Naive thymus-derived CD4-positive, alpha-beta T cell (primary cell): ENCODE results near the gene ATAD1. TPM values are rescaled to one million over a fixed set of nuclear protein-coding genes. Genes with fewer than 3 reads are reported as not detected.
"Not testable (repeated sequence)": the region's sequence is repeated elsewhere in the genome, so short reads cannot be mapped to it uniquely, and the experiment has no call there.

Experiments
- ATAC-seq: fragments of 150-1000 bp; cut with Tn5 transposase; 2 replicates; pipeline ENCODE4 v1.10.0; 2021; ENCODE audit warnings: mild to moderate bottlenecking, moderate library complexity
- CTCF ChIA-PET: fragments of 350-600 bp; sonication (Branson Sonifier 250); formaldehyde crosslinking; loops from one replicate; lab custom pipeline; 2021; ENCODE audit warnings: antibody characterized with exemption; lab: Charles Lee
- POLR2A ChIA-PET: fragments of 350-600 bp; sonication (Branson Sonifier 250); formaldehyde crosslinking; loops from one replicate; lab custom pipeline; 2021; ENCODE audit warnings: antibody characterized with exemption, inconsistent platforms; lab: Charles Lee
- DNase-seq, 9 donors: peaks; one replicate each; pipeline versions ENCODE4 v3.0.0 to v3.0.0-alpha.2; 2020 to 2022; ENCODE audit warnings: mixed read lengths in 1 of 9
- H3K27ac ChIP-seq: one replicate; pipeline ENCODE4 v1.7.0; 2013; ENCODE audit warnings: mild to moderate bottlenecking, low read depth, low read length, moderate library complexity
- H3K27me3 ChIP-seq, 2 donors: one replicate each; pipeline ENCODE4 v1.7.0; 2013; ENCODE audit warnings: low read length in 2 of 2, mild to moderate bottlenecking in 2 of 2, moderate library complexity in 2 of 2; ENCODE audit not compliant: control insufficient read depth in 2 of 2, insufficient read depth in 2 of 2
- H3K36me3 ChIP-seq, 3 experiments: 1 replicate in 2 of 3; 2 replicates in 1 of 3; pipeline ENCODE4 v1.7.0; 2013; ENCODE audit warnings: low read length in 3 of 3, mild to moderate bottlenecking in 3 of 3, moderate library complexity in 1 of 3; ENCODE audit not compliant: insufficient read depth in 3 of 3, control insufficient read depth in 2 of 3
- H3K4me1 ChIP-seq, 2 donors: one replicate each; pipeline ENCODE4 v1.7.0; 2013; ENCODE audit warnings: low read length in 2 of 2, mild to moderate bottlenecking in 2 of 2, moderate library complexity in 1 of 2; ENCODE audit not compliant: control insufficient read depth in 2 of 2, insufficient read depth in 2 of 2
- H3K4me3 ChIP-seq: 2 replicates; pipeline ENCODE4 v1.7.0; 2013; ENCODE audit warnings: mild to moderate bottlenecking, low read length
- H3K9me3 ChIP-seq, 3 experiments: 1 replicate in 2 of 3; 2 replicates in 1 of 3; pipeline ENCODE4 v1.7.0; 2013; ENCODE audit warnings: low read length in 3 of 3; ENCODE audit not compliant: control insufficient read depth in 2 of 3
- H3K27ac Mint-ChIP-seq, 9 donors: one replicate each; pipeline ENCODE4 v1.8.0; 2020 to 2022; ENCODE audit warnings: mixed read lengths in 9 of 9, mild to moderate bottlenecking in 8 of 9, moderate library complexity in 5 of 9, inconsistent platforms in 2 of 9
- H3K27me3 Mint-ChIP-seq, 5 donors: one replicate each; pipeline ENCODE4 v1.8.0; 2021 to 2022; ENCODE audit warnings: mixed read lengths in 5 of 5, mild to moderate bottlenecking in 1 of 5
- H3K36me3 Mint-ChIP-seq, 5 donors: one replicate each; pipeline ENCODE4 v1.8.0; 2020 to 2022; ENCODE audit warnings: mixed read lengths in 5 of 5, mild to moderate bottlenecking in 3 of 5, inconsistent platforms in 1 of 5
- H3K4me1 Mint-ChIP-seq, 7 donors: one replicate each; pipeline ENCODE4 v1.8.0; 2020 to 2022; ENCODE audit warnings: mixed read lengths in 7 of 7, mild to moderate bottlenecking in 3 of 7, inconsistent platforms in 1 of 7
- H3K4me3 Mint-ChIP-seq, 10 donors: one replicate each; pipeline ENCODE4 v1.8.0; 2020 to 2022; ENCODE audit warnings: mild to moderate bottlenecking in 10 of 10, mixed read lengths in 10 of 10, moderate library complexity in 6 of 10, inconsistent platforms in 2 of 10
- H3K9me3 Mint-ChIP-seq, 11 donors: one replicate each; pipeline ENCODE4 v1.8.0; 2020 to 2022; ENCODE audit warnings: mixed read lengths in 11 of 11, mild to moderate bottlenecking in 4 of 11, inconsistent platforms in 1 of 11, moderate library complexity in 1 of 11
- intact Hi-C, 2 donors: fragments of 100-400 bp; cut with micrococcal nuclease; formaldehyde crosslinking; loops; one replicate each; pipeline ENCODE4 v1.15.1; 2023
- polyA plus RNA-seq, 2 donors: library from polyadenylated mRNA; unstranded; fragments of 300-500 nt; fragmentation: Illumina TruSeq; gene quantifications; one replicate each; pipeline ENCODE4 v1.2.3, GENCODE V29; 2021
- total RNA-seq, 6 experiments: library from RNA in 5 of 6; stranded (reverse) in 5 of 6; gene quantifications; 1 replicate in 5 of 6; 2 replicates in 1 of 6; pipeline ENCODE4 v1.2.3 and lab custom pipeline; 2021 to 2026

ATAD1 gene
- total and polyA plus RNA-seq, 7 experiments from 2014 or later: 33.5 to 53.4 (median 38.6) TPM

DNA sequence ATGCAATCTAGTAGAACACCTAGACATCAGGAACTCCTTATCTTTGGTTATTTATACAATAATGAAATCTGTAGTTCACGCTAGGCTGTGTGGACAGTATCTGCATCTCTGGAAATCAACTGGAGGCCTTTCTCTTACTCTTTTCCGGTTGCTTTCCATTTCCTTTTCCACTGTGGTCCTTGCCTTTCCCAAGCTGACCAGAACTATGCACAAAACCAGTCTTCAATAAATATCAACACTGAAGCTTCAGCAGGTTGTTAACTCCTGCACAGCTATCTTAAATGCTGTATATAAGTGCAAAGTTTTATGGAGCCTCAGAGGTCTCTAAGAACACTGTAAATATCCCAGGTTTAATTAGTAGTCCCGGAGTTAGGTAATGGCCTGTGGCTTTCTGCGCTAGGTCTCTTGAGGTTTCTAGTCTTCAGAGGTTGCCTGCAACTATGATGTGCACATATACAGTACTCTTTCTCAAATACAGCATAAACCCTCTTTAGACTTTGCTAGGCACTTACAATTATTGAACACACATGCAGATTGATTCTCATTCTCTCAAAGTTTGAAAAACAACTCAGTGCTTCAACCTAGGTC, 42.9 kb upstream of the ATAD1 start:
- H3K4me3 ChIP-seq: peak overlapping the region; percentile 90
- peak overlapping the region; percentile 75 for H3K27ac ChIP-seq
- peaks cover 0 to 10% (median 0%) of the 10 kb centered on the region in 11 donors for H3K9me3 Mint-ChIP-seq

DNA sequence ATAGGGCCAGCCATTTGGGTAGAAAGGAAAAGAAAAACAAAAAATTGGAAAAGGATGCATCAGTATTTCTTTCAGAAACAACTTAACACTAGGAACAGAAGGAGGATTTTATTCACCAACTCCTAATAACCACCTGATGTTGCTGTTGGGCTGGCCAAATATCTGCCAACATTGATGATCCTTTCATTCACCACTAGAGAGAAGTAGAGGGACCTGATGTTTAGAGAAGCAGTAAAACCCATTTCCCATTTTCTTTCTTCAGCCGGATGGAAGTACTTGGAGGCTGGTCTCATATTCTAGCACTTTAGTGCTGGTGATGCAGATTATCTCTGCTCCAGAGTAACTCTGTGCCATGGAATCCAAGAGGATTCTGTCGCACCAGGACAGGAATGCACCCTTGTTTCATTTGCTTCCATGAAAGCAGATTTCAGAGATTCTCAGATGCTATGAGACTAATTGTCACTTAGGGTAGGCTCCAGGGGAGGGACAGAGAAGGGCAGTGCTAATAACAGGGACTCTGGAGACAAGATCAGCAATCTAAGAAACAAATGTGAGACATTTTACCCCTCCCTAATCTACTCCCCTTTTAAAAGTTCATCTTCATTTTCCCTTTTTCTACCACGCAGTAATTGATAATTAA, 42.2 kb upstream of the ATAD1 start:
- H3K27me3 ChIP-seq: no peaks in the 10 kb centered on the region
- CTCF ChIA-PET: interaction anchor here (0.8 to 8.4 kb wide), 7 partner anchors 231 to 532 kb away, joined by 3 to 108 read pairs (median 17); no protein-coding TSS in a partner anchor
- peaks cover 0 to 7% (median 0%) of the 10 kb centered on the region in 5 donors for H3K36me3 Mint-ChIP-seq
- POLR2A ChIA-PET: interaction anchor here (0.6 to 6.5 kb wide), 6 partner anchors 41 to 1391 kb away, joined by 3 to 104 read pairs (median 20); partner anchors contain the start of genes ATAD1 and LIPA
- DNase-seq (peak in 7 of 9 donors; percentile 49 to 75 (median 66)), ATAC-seq (no peak)
- peaks cover 0 to 10% (median 0%) of the 10 kb centered on the region in 3 experiments for H3K36me3 ChIP-seq
- intact Hi-C loops: loop anchor here (1.0 to 10.0 kb wide), 19 partner anchors 9 to 1442 kb away; partner anchors contain the start of genes GLUD1 (in 2 of the 2), SHLD2 (in 2 of the 2), FAS (in 1 of the 2) and IFIT2 (in 1 of the 2)
- no peak overlapping the region for H3K4me3 ChIP-seq
- no peaks in the 10 kb centered on the region for H3K9me3 ChIP-seq
- peak overlapping the region; percentile 75 for H3K27ac ChIP-seq
- H3K27me3 Mint-ChIP-seq: no peaks in the 10 kb centered on the region
- peaks cover 0 to 10% (median 0%) of the 10 kb centered on the region in 11 donors for H3K9me3 Mint-ChIP-seq
- H3K4me1 ChIP-seq: peaks cover 0 to 16% of the 10 kb centered on the region in 2 donors
- H3K4me1 Mint-ChIP-seq: peaks cover 17 to 29% (median 24%) of the 10 kb centered on the region in 7 donors
- peak overlapping the region; percentile 35 to 98 (median 91) for H3K27ac Mint-ChIP-seq
- H3K4me3 Mint-ChIP-seq: peak overlapping the region; percentile 0 to 99 (median 50)

More for the DNA sequence above, 42.9 kb upstream of the ATAD1 start:
- Mint-ChIP-seq H3K36me3 (peaks cover 0 to 10% (median 0%) of the 10 kb centered on the region in 5 donors), H3K27me3 (no peaks in the 10 kb centered on the region), H3K4me3 (peak overlapping the region; percentile 91 to 100 (median 96)), H3K4me1 (peaks cover 22 to 34% (median 25%) of the 10 kb centered on the region in 7 donors), H3K27ac (peak overlapping the region; percentile 90 to 99 (median 97))
- intact Hi-C loops: loop anchor here (1.0 to 10.0 kb wide), 19 partner anchors 10 to 1441 kb away; partner anchors contain the start of genes GLUD1 (in 2 of the 2), SHLD2 (in 2 of the 2), FAS (in 1 of the 2) and IFIT2 (in 1 of the 2)
- H3K27me3 ChIP-seq: no peaks in the 10 kb centered on the region
- no peaks in the 10 kb centered on the region for H3K9me3 ChIP-seq
- ATAC-seq: no peak
- ChIA-PET CTCF (interaction anchor here (0.8 to 8.4 kb wide), 10 partner anchors 9 to 693 kb away, joined by 3 to 108 read pairs (median 6); no protein-coding TSS in a partner anchor), POLR2A (interaction anchor here (0.6 to 6.5 kb wide), 20 partner anchors 10 to 1391 kb away, joined by 3 to 104 read pairs (median 6); partner anchors contain the start of genes ATAD1, LIPA, RNLS and STAMBPL1)
- DNase-seq: peak in 1 of 9 donors; percentile 5
- peaks cover 0 to 16% of the 10 kb centered on the region in 2 donors for H3K4me1 ChIP-seq
- H3K36me3 ChIP-seq: peaks cover 0 to 10% (median 0%) of the 10 kb centered on the region in 3 experiments

GRCh38 chr10:87855665-87856064, 37.6 kb upstream of the ATAD1 start:
- peak in 1 of 9 donors; percentile 16 for DNase-seq
- H3K36me3 ChIP-seq, H3K27ac ChIP-seq, ATAC-seq, H3K4me3 ChIP-seq, H3K9me3 ChIP-seq, H3K4me3 Mint-ChIP-seq, H3K4me1 ChIP-seq, H3K36me3 Mint-ChIP-seq, intact Hi-C loops, H3K27me3 ChIP-seq, H3K9me3 Mint-ChIP-seq, H3K27me3 Mint-ChIP-seq: not testable (repeated sequence)
- ChIA-PET CTCF (interaction anchor here (0.9 to 8.4 kb wide), 2 partner anchors 253 to 532 kb away, joined by 3 to 108 read pairs; no protein-coding TSS in a partner anchor), POLR2A (interaction anchor here (0.6 to 1.2 kb wide), 2 partner anchors 36 to 531 kb away, joined by 4 to 5 read pairs; no protein-coding TSS in a partner anchor)
- H3K27ac Mint-ChIP-seq: peak overlapping the region in 1 of 9 donors; percentile 36
- peaks cover 10 to 32% (median 26%) of the 10 kb centered on the region in 7 donors for H3K4me1 Mint-ChIP-seq

DNA sequence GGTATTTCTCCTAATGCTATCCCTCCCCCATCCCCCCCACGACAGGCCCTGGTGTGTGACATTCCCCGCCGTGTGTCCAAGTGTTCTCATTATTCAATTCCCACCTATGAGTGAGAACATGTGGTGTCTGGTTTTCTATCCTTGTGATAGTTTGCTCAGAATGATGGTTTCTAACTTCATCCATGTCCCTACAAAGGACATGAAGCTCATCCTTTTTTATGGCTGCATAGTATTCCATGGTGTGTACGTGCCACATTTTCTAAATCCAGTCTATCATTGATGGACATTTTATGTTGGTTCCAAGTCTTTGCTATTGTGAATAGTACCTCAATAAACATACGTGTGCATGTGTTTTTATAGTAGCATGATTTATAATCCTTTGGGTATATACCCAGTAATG, 37.2 kb upstream of the ATAD1 start:
- Mint-ChIP-seq H3K27ac (peak overlapping the region in 1 of 9 donors; percentile 36), H3K4me1 (peaks cover 7 to 28% (median 22%) of the 10 kb centered on the region in 7 donors)
- ATAC-seq, H3K9me3 Mint-ChIP-seq, H3K4me1 ChIP-seq, H3K4me3 Mint-ChIP-seq, H3K36me3 Mint-ChIP-seq, H3K27me3 ChIP-seq, H3K27me3 Mint-ChIP-seq, H3K36me3 ChIP-seq, intact Hi-C loops, H3K9me3 ChIP-seq, H3K4me3 ChIP-seq, H3K27ac ChIP-seq, DNase-seq: not testable (repeated sequence)
- ChIA-PET CTCF (interaction anchor here (0.9 kb wide), 1 partner anchor 253 kb away, joined by 3 read pairs; no protein-coding TSS in a partner anchor), POLR2A (interaction anchor here (0.6 kb wide), 1 partner anchor 36 kb away, joined by 5 read pairs; no protein-coding TSS in a partner anchor)

GRCh38 chr10:87852089-87852488, 34.1 kb upstream of the ATAD1 start:
- ATAC-seq: no peak
- Mint-ChIP-seq H3K27me3 (peaks cover 0 to 8% (median 0%) of the 10 kb centered on the region in 5 donors), H3K4me1 (peaks cover 6 to 23% (median 19%) of the 10 kb centered on the region in 7 donors), H3K36me3 (peaks cover 0 to 1% (median 0%) of the 10 kb centered on the region in 5 donors), H3K9me3 (peaks cover 0 to 2% (median 0%) of the 10 kb centered on the region in 11 donors), H3K4me3 (no peak overlapping the region), H3K27ac (no peak overlapping the region)
- intact Hi-C loops: no loop called here
- Histone ChIP-seq H3K4me3 (no peak overlapping the region), H3K27me3 (no peaks in the 10 kb centered on the region), H3K9me3 (no peaks in the 10 kb centered on the region), H3K4me1 (peaks cover 0 to 3% of the 10 kb centered on the region in 2 donors), H3K27ac (no peak overlapping the region), H3K36me3 (no peaks in the 10 kb centered on the region)
- no peak for DNase-seq
- POLR2A ChIA-PET: no interaction called here
- CTCF ChIA-PET: interaction anchor here (0.9 to 6.0 kb wide), 6 partner anchors 10 to 701 kb away, joined by 3 to 37 read pairs (median 6); no protein-coding TSS in a partner anchor
